Measurements from ENCODE around the gene DTNBP1. TPM values are rescaled to one million over a fixed set of nuclear protein-coding genes. Genes with fewer than 3 reads are reported as not detected.

Gene DTNBP1
- total and polyA plus RNA-seq, 3 donors from 2014 or later, result 21.8 to 25.4 (median 22.6) TPM

DNA sequence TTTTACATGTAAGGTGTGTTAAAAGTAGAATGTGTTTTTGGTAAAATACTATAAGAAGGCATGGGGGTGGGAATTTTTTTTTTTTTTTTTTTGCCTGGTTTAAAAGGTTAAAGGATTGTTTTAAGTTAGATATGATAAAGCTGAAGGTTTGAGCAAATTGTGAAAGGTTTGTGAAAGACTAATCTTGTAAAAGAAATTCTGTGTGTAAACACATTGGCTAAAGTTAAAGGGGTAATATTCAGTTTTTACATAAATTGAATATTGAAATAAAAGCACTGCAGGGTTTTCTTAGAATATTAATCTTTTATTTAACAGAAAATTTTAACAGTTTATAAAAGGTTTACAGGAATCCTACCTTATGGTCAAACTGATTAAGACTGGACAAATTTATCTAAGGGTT lies 105.7 kb downstream of the DTNBP1 start:
- Histone ChIP-seq H3K36me3 (ENCODE audit: low read depth, missing control alignments) (no peaks in the 10 kb centered on the region), H3K27ac (no peak overlapping the region), H3K4me3 (no peak overlapping the region), H3K9me3 (no peaks in the 10 kb centered on the region), H3K4me1 (no peaks in the 10 kb centered on the region), H3K27me3 (no peaks in the 10 kb centered on the region)
- no peak for TF ChIP-seq POLR2A (IDR thresholded peaks at IDR 0.05)
- TF ChIP-seq, protein P1, sequence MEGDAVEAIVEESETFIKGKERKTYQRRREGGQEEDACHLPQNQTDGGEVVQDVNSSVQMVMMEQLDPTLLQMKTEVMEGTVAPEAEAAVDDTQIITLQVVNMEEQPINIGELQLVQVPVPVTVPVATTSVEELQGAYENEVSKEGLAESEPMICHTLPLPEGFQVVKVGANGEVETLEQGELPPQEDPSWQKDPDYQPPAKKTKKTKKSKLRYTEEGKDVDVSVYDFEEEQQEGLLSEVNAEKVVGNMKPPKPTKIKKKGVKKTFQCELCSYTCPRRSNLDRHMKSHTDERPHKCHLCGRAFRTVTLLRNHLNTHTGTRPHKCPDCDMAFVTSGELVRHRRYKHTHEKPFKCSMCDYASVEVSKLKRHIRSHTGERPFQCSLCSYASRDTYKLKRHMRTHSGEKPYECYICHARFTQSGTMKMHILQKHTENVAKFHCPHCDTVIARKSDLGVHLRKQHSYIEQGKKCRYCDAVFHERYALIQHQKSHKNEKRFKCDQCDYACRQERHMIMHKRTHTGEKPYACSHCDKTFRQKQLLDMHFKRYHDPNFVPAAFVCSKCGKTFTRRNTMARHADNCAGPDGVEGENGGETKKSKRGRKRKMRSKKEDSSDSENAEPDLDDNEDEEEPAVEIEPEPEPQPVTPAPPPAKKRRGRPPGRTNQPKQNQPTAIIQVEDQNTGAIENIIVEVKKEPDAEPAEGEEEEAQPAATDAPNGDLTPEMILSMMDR (IDR thresholded peaks at IDR 0.05), result no peak
- no peak for DNase-seq
- intact Hi-C loops (cut with DNase I; ENCODE audit: low total_unique reads), result no loop called here

DNA sequence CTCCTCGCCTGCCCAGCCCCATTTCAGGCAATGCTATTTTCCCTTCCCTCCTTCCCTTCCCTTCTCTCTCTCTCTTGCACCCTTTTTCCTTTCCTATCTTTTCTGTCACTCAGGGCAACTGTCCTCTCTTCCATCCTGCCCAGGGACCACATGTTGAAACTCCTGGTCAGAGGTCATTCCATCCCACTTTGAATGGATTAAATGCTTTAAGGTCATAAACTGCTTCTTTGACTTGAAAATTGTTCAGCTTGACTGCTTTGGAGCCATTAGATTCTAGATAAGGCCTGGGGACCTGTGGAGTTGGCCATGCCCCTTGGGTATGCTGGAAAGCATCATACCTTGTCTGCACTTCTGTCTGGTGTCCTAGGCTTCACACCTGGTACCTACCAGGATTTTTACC lies 106.1 kb downstream of the DTNBP1 start:
- Histone ChIP-seq H3K27ac (no peak overlapping the region), H3K4me1 (no peaks in the 10 kb centered on the region), H3K9me3 (no peaks in the 10 kb centered on the region), H3K27me3 (no peaks in the 10 kb centered on the region), H3K36me3 (ENCODE audit: low read depth, missing control alignments) (no peaks in the 10 kb centered on the region), H3K4me3 (no peak overlapping the region)
- no peak for DNase-seq
- TF ChIP-seq, protein P1 (IDR thresholded peaks at IDR 0.05), result no peak
- no peak for TF ChIP-seq POLR2A (IDR thresholded peaks at IDR 0.05)
- 86 to 92% methylated on average over 1 of the region's 1 CpG for WGBS, 2 donors
- intact Hi-C loops (cut with DNase I; ENCODE audit: low total_unique reads), result no loop called here

DNA sequence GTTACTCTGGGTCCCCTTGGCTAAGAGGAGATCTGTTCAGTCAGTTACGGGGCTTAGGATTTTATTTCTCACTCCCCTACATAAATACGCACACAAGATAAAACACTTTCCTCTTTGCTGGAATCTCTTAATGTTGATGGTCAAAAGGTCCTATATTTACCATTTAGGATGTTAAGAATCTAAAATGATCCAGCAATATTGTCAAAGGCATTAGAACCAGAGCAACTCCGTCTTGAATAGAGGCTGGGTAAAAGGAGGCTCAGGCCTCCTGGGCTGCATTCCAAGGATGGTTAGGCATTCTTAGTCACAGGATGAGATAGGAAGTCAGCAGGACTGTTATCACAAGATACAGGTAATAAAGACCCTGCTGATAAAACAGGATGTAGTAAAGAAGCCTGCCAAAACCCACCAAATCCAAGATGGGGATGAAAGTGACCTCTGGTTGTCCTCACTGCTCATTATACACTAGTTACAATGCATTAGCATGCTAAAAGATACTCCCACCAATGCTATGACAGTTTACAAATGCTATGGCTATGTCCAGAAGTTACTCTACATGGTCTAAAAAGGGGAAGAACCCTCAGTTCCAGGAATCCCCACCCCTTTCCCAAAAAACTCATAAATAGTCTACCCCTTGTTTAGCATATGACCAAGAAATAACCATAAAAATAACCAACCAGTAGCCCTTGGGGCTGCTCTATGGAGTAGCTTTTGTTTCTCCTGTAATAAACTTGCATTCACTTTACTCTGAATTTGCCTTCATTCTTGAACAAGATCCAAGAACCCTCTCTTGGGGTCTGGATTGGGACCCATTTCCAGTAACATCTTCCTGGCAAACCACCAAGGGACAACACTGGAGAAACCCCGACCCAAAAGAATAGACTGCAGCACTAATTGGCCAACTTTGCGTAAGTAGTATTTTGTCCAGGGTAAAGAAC lies 107.5 kb downstream of the DTNBP1 start:
- 82 to 90% methylated on average over 5 of the region's 5 CpGs for WGBS, 2 donors
- Histone ChIP-seq H3K27ac (no peak overlapping the region), H3K27me3 (no peaks in the 10 kb centered on the region), H3K4me3 (no peak overlapping the region), H3K9me3 (no peaks in the 10 kb centered on the region), H3K36me3 (ENCODE audit: low read depth, missing control alignments) (no peaks in the 10 kb centered on the region), H3K4me1 (no peaks in the 10 kb centered on the region)
- no peak for DNase-seq
- TF ChIP-seq, protein P1 (IDR thresholded peaks at IDR 0.05), result no peak
- TF ChIP-seq POLR2A (IDR thresholded peaks at IDR 0.05), result no peak
- intact Hi-C loops (cut with DNase I; ENCODE audit: low total_unique reads), result no loop called here

DNA sequence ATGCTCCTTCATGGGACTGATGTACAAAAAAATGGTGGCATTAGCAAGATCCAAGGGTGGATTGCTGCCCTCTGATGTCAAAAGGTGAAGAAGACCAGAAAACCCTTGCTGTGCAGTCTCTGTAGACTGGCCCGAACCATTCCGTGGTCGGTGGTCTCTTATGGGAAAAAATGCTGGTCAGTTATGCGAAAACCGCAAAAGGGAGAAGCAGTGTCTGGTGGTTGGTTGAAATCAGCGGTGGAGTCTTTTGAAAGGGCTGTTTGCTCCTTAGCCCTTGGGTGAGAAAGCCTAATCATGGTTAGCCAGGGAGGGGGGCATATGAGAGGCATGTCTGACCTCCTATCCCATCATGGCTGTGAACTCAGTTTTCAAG lies 108.1 kb downstream of the DTNBP1 start:
- Histone ChIP-seq H3K36me3 (ENCODE audit: low read depth, missing control alignments) (no peaks in the 10 kb centered on the region), H3K4me3 (no peak overlapping the region), H3K4me1 (no peaks in the 10 kb centered on the region), H3K27me3 (no peaks in the 10 kb centered on the region), H3K27ac (no peak overlapping the region), H3K9me3 (no peaks in the 10 kb centered on the region)
- 96 to 100% methylated on average over 6 of the region's 6 CpGs for WGBS, 2 donors
- TF ChIP-seq, protein P1 (IDR thresholded peaks at IDR 0.05), result no peak
- no peak for TF ChIP-seq POLR2A (IDR thresholded peaks at IDR 0.05)
- DNase-seq, result no peak
- intact Hi-C loops (cut with DNase I; ENCODE audit: low total_unique reads), result no loop called here

Measured in testis (tissue), 3 donors.